ENCODE results near the gene LILRA1.
"Not testable (repeated sequence)": the region's sequence is repeated elsewhere in the genome, so short reads cannot be mapped to it uniquely, and the experiment has no call there.

Gene LILRA1

GRCh38 chr19:54576411-54576976 is 16.9 kb upstream of the LILRA1 start:
- DNase-seq (ENCODE audit: extremely low read depth in 1 of 2, low read depth in 1 of 2), result no peak

GRCh38 chr19:54577334-54577733 is 16.1 kb upstream of the LILRA1 start:
- DNase-seq (ENCODE audit: extremely low read depth in 1 of 2, low read depth in 1 of 2), result no peak

- DNase-seq (ENCODE audit: extremely low read depth in 1 of 2, low read depth in 1 of 2), result not testable (repeated sequence)
These were observed 15.2 kb upstream of the LILRA1 start for GRCh38 chr19:54578268-54578667.

- DNase-seq (ENCODE audit: extremely low read depth in 1 of 2, low read depth in 1 of 2), result no peak
These were observed 7.0 kb upstream of the LILRA1 start for GRCh38 chr19:54586397-54586796.

- no peak for DNase-seq (ENCODE audit: extremely low read depth in 1 of 2, low read depth in 1 of 2)
These were observed 6.4 kb upstream of the LILRA1 start for GRCh38 chr19:54587026-54587425.

GRCh38 chr19:54593931-54594626 is 647 bp downstream of the LILRA1 start:
- not testable (repeated sequence) for DNase-seq (ENCODE audit: extremely low read depth in 1 of 2, low read depth in 1 of 2)

GRCh38 chr19:54594737-54595136 is 1.3 kb downstream of the LILRA1 start:
- DNase-seq (ENCODE audit: extremely low read depth in 1 of 2, low read depth in 1 of 2), result no peak

- DNase-seq (ENCODE audit: extremely low read depth in 1 of 2, low read depth in 1 of 2), result not testable (repeated sequence)
These were observed 2.4 kb downstream of the LILRA1 start for GRCh38 chr19:54595680-54596436.

GRCh38 chr19:54600212-54600611 is 6.8 kb downstream of the LILRA1 start:
- DNase-seq (ENCODE audit: extremely low read depth in 1 of 2, low read depth in 1 of 2), result no peak

- no peak for DNase-seq (ENCODE audit: extremely low read depth in 1 of 2, low read depth in 1 of 2)
These were observed 12.8 kb downstream of the LILRA1 start for GRCh38 chr19:54606230-54606629.

- DNase-seq (ENCODE audit: extremely low read depth in 1 of 2, low read depth in 1 of 2), result no peak
These were observed 13.7 kb downstream of the LILRA1 start for GRCh38 chr19:54606891-54607784.

GRCh38 chr19:54607785-54608150 is 14.3 kb downstream of the LILRA1 start:
- no peak for DNase-seq (ENCODE audit: extremely low read depth in 1 of 2, low read depth in 1 of 2)

- no peak for DNase-seq (ENCODE audit: extremely low read depth in 1 of 2, low read depth in 1 of 2)
These were observed 14.8 kb downstream of the LILRA1 start for GRCh38 chr19:54608205-54608604.

- no peak for DNase-seq (ENCODE audit: extremely low read depth in 1 of 2, low read depth in 1 of 2)
These were observed 15.4 kb downstream of the LILRA1 start for GRCh38 chr19:54608792-54609191.

GRCh38 chr19:54609356-54609791 is 15.9 kb downstream of the LILRA1 start:
- DNase-seq (ENCODE audit: extremely low read depth in 1 of 2, low read depth in 1 of 2), result no peak

GRCh38 chr19:54612428-54612827 is 19.0 kb downstream of the LILRA1 start:
- DNase-seq (ENCODE audit: extremely low read depth in 1 of 2, low read depth in 1 of 2), result no peak

- no peak for DNase-seq (ENCODE audit: extremely low read depth in 1 of 2, low read depth in 1 of 2)
These were observed 21.3 kb downstream of the LILRA1 start for GRCh38 chr19:54614726-54615125.

GRCh38 chr19:54616057-54616456 is 22.6 kb downstream of the LILRA1 start:
- DNase-seq (ENCODE audit: extremely low read depth in 1 of 2, low read depth in 1 of 2), result no peak

- no peak for DNase-seq (ENCODE audit: extremely low read depth in 1 of 2, low read depth in 1 of 2)
These were observed 23.6 kb downstream of the LILRA1 start for GRCh38 chr19:54616821-54617560.

GRCh38 chr19:54620464-54620863 is 27.0 kb downstream of the LILRA1 start:
- DNase-seq (ENCODE audit: extremely low read depth in 1 of 2, low read depth in 1 of 2), result no peak

Data from activated CD8-positive, alpha-beta memory T cell treated with anti-CD3 and anti-CD28 coated beads for 1 hour (primary cell).